CD4-positive, alpha-beta T cell treated with Interleukin-1 beta for 1 hour (primary cell): Measurements from ENCODE around the gene CHDH.
A peak's percentile ranks its signal among the peaks of the same experiment; 100 is the strongest.

Experiments
- DNase-seq, 2 donors: peaks; one replicate each; pipeline ENCODE4 v3.0.0-alpha.2; 2020 to 2022

Gene CHDH

GRCh38 chr3:53846134-53846850, at the start of gene CHDH, which contains the start of gene IL17RB:
CHDH (minus strand) TSS chr3:53846419; CDS start chr3:53824008, 22,411 bp downstream.
IL17RB (plus strand) TSS chr3:53846568; CDS start chr3:53846589, 21 bp downstream.
- DNase-seq, result no peak

GRCh38 chr3:53892286-53892637, 46.0 kb upstream of the CHDH start:
- DNase-seq, result no peak

GRCh38 chr3:53891497-53892285, 45.5 kb upstream of the CHDH start, which contains the start of gene SELENOK:
SELENOK (minus strand) TSS chr3:53891859.
- peak; percentile 99 for DNase-seq

GRCh38 chr3:53890726-53891475, 44.7 kb upstream of the CHDH start:
- peak; percentile 70 to 73 for DNase-seq

GRCh38 chr3:53888232-53888631, 42.0 kb upstream of the CHDH start:
- no peak for DNase-seq

GRCh38 chr3:53887446-53887845, 41.2 kb upstream of the CHDH start:
- no peak for DNase-seq

- peak in 1 of 2 donors; percentile 14 for DNase-seq
Observed at GRCh38 chr3:53885239-53885638, 39.0 kb upstream of the CHDH start.

GRCh38 chr3:53884623-53885022, 38.4 kb upstream of the CHDH start:
- DNase-seq, result no peak

- DNase-seq, result no peak
Observed at GRCh38 chr3:53883008-53883407, 36.8 kb upstream of the CHDH start.

GRCh38 chr3:53881691-53882593, 35.7 kb upstream of the CHDH start, which contains the start of gene ACTR8:
ACTR8 (minus strand) TSS chr3:53882152; CDS start chr3:53882101, 51 bp downstream.
- DNase-seq, result peak; percentile 88 to 90

- no peak for DNase-seq
Observed at GRCh38 chr3:53880396-53881345, 34.5 kb upstream of the CHDH start.

- DNase-seq, result no peak
Observed at GRCh38 chr3:53865732-53866499, 19.7 kb upstream of the CHDH start.

GRCh38 chr3:53863145-53863544, 16.9 kb upstream of the CHDH start:
- no peak for DNase-seq

- DNase-seq, result no peak
Observed at GRCh38 chr3:53862241-53862640, 16.0 kb upstream of the CHDH start.

- DNase-seq, result no peak
Observed at GRCh38 chr3:53860196-53860595, 14.0 kb upstream of the CHDH start.

GRCh38 chr3:53859178-53859577, 13.0 kb upstream of the CHDH start:
- DNase-seq, result no peak

- no peak for DNase-seq
Observed at GRCh38 chr3:53858096-53858741, 12.0 kb upstream of the CHDH start.

GRCh38 chr3:53856964-53857363, 10.7 kb upstream of the CHDH start:
- DNase-seq, result no peak

- DNase-seq, result no peak
Observed at GRCh38 chr3:53850895-53851294, 4.7 kb upstream of the CHDH start.

GRCh38 chr3:53849916-53850315, 3.7 kb upstream of the CHDH start:
- no peak for DNase-seq
